ENCODE data around the gene GRID2. TPM values are rescaled to one million over a fixed set of nuclear protein-coding genes. Genes with fewer than 3 reads are reported as not detected.

Gene GRID2
- total RNA-seq, 1 donor from 2014 or later: 11.6 TPM

DNA sequence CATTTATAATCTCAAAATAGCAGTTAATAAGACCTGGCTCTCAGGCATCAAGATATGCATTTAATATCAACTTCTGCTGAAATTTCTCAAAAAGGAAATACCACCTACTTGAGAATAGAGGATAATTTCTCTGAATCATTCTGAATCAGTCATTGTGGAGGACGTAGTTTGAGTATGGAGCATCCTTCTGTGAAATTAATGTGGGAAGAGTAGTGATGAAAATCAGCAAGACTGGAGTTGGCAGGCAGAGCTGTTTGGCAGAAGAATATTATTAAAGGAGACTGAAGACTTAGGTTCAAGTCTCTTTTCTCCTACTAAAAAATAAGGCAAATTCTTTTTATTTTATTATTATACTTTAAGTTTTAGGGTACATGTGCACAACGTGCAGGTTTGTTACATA is 1199.2 kb downstream of the GRID2 start:
- Mint-ChIP-seq H3K9me3 (ENCODE audit: unreplicated experiment) (no peaks in the 10 kb centered on the region), H3K27ac (ENCODE audit: unreplicated experiment) (no peak overlapping the region), H3K4me1 (ENCODE audit: unreplicated experiment) (peaks cover 12% of the 10 kb centered on the region), H3K36me3 (ENCODE audit: low read depth, unreplicated experiment) (no peaks in the 10 kb centered on the region), H3K27me3 (ENCODE audit: unreplicated experiment) (no peaks in the 10 kb centered on the region), H3K4me3 (ENCODE audit: unreplicated experiment) (no peak overlapping the region)
- DNase-seq (ENCODE audit: low spot score): no peak
- TF ChIP-seq, protein P1, sequence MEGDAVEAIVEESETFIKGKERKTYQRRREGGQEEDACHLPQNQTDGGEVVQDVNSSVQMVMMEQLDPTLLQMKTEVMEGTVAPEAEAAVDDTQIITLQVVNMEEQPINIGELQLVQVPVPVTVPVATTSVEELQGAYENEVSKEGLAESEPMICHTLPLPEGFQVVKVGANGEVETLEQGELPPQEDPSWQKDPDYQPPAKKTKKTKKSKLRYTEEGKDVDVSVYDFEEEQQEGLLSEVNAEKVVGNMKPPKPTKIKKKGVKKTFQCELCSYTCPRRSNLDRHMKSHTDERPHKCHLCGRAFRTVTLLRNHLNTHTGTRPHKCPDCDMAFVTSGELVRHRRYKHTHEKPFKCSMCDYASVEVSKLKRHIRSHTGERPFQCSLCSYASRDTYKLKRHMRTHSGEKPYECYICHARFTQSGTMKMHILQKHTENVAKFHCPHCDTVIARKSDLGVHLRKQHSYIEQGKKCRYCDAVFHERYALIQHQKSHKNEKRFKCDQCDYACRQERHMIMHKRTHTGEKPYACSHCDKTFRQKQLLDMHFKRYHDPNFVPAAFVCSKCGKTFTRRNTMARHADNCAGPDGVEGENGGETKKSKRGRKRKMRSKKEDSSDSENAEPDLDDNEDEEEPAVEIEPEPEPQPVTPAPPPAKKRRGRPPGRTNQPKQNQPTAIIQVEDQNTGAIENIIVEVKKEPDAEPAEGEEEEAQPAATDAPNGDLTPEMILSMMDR (IDR thresholded peaks at IDR 0.05; ENCODE audit: unreplicated experiment): no peak

DNA sequence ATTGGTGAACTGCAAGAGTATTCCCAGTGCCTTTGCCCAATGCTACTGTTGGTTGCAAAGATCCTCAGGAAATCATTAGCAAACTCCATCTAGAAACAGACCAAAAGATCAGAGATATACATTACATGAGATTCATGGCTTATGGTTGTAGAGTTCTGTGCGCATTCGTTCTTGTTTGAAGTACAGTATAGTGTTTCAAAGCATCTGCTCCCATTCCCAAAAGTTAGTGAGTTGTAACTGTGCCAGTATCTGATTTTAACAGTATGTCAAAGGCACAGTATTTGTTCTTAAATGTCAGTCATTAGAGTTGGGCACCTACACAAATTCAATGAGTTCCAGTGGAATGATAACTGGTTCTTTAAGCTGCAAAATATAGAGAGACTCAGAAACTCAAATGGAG is 1210.1 kb downstream of the GRID2 start:
- H3K4me3 Mint-ChIP-seq (ENCODE audit: unreplicated experiment): no peak overlapping the region
- no peaks in the 10 kb centered on the region for H3K9me3 Mint-ChIP-seq (ENCODE audit: unreplicated experiment)
- no peak for DNase-seq (ENCODE audit: low spot score)
- no peaks in the 10 kb centered on the region for H3K36me3 Mint-ChIP-seq (ENCODE audit: low read depth, unreplicated experiment)
- no peak overlapping the region for H3K27ac Mint-ChIP-seq (ENCODE audit: unreplicated experiment)
- no peaks in the 10 kb centered on the region for H3K27me3 Mint-ChIP-seq (ENCODE audit: unreplicated experiment)
- TF ChIP-seq, protein P1 (IDR thresholded peaks at IDR 0.05; ENCODE audit: unreplicated experiment): no peak
- H3K4me1 Mint-ChIP-seq (ENCODE audit: unreplicated experiment): no peaks in the 10 kb centered on the region

DNA sequence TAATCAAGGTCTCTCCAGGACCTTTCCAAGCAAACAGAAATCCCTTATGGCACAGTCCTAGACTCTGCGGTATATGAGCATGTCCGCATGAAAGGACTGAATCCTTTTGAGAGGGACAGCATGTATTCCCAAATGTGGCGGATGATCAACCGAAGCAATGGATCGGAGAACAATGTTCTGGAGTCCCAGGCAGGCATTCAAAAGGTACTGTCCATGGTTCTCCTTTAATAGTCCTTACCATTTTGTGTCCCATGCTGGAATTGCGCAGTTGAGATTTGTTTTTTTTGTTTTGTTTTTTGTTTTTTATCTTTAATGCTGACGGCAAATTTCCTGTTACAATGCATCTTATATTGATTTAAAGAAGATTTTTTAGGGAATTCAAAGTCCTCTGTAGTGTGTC is 1211.4 kb downstream of the GRID2 start:
- H3K27ac Mint-ChIP-seq (ENCODE audit: unreplicated experiment): no peak overlapping the region
- H3K4me1 Mint-ChIP-seq (ENCODE audit: unreplicated experiment): no peaks in the 10 kb centered on the region
- DNase-seq (ENCODE audit: low spot score): no peak
- no peaks in the 10 kb centered on the region for H3K9me3 Mint-ChIP-seq (ENCODE audit: unreplicated experiment)
- TF ChIP-seq, protein P1 (IDR thresholded peaks at IDR 0.05; ENCODE audit: unreplicated experiment): no peak
- H3K27me3 Mint-ChIP-seq (ENCODE audit: unreplicated experiment): no peaks in the 10 kb centered on the region
- H3K36me3 Mint-ChIP-seq (ENCODE audit: low read depth, unreplicated experiment): no peaks in the 10 kb centered on the region
- no peak overlapping the region for H3K4me3 Mint-ChIP-seq (ENCODE audit: unreplicated experiment)

DNA sequence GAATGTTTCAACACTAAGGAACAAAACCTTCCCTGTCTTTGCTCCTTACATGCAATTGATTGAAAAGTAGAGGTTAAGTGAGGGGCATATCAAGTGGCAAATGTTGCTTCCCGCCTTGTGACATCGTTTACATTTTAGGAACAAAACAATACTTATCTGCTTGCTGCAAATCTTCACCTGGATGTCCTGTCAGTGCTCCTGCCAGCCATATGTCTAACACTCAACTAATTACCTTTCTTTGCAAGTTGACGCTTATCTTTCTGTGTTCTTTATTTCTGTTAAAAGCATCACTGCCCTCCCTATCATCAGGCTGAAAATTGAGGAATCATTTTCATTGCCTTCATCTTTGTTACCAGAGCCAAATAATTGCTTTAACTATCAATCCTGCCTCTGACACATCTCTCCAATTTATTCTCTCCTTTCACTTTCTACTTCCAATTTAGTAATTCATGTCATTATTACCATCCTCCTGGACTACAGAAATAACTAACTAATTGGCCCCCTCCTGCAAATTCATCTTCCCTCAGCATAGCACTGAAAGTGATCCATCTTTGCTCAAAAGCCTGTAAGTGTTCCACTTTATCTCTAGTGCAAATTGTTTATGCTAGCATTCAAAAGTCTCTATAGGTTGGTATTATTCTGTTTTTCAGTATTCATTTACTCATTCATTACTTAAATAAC is 1226.1 kb downstream of the GRID2 start:
- Mint-ChIP-seq H3K4me3 (ENCODE audit: unreplicated experiment) (no peak overlapping the region), H3K36me3 (ENCODE audit: low read depth, unreplicated experiment) (no peaks in the 10 kb centered on the region), H3K27ac (ENCODE audit: unreplicated experiment) (no peak overlapping the region), H3K4me1 (ENCODE audit: unreplicated experiment) (peaks cover 10% of the 10 kb centered on the region), H3K9me3 (ENCODE audit: unreplicated experiment) (no peaks in the 10 kb centered on the region), H3K27me3 (ENCODE audit: unreplicated experiment) (no peaks in the 10 kb centered on the region)
- DNase-seq (ENCODE audit: low spot score): no peak
- TF ChIP-seq, protein P1 (IDR thresholded peaks at IDR 0.05; ENCODE audit: unreplicated experiment): no peak

DNA sequence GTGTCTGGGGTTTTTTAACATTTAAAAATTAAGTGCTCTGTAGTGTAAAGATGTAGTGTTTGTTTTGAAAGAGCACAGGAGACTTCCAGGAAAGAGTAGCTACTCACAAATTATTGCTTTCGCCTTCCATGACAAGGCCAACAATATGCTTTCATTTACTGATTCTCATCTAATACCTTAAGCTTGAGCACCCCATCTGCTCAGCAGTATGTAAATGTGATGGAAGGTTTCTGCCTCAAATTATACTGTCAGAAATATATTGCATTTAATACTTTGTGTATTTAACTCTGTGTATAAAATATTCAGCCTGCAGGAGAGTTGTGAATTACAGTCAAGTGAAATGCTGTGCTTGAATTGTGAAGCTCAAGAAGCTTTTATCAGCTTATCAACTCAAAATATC is 1228.5 kb downstream of the GRID2 start:
- Mint-ChIP-seq H3K4me1 (ENCODE audit: unreplicated experiment) (peaks cover 10% of the 10 kb centered on the region), H3K27ac (ENCODE audit: unreplicated experiment) (no peak overlapping the region), H3K36me3 (ENCODE audit: low read depth, unreplicated experiment) (no peaks in the 10 kb centered on the region), H3K9me3 (ENCODE audit: unreplicated experiment) (no peaks in the 10 kb centered on the region), H3K27me3 (ENCODE audit: unreplicated experiment) (no peaks in the 10 kb centered on the region), H3K4me3 (ENCODE audit: unreplicated experiment) (no peak overlapping the region)
- TF ChIP-seq, protein P1 (IDR thresholded peaks at IDR 0.05; ENCODE audit: unreplicated experiment): no peak
- no peak for DNase-seq (ENCODE audit: low spot score)
